Upper lobe of right lung (tissue), 1 donor: ENCODE measurements around the gene GDPD5. TPM values are rescaled to one million over a fixed set of nuclear protein-coding genes. Genes with fewer than 3 reads are reported as not detected.

Experiments
- ATAC-seq: fragments of 200-7000 bp; cut with Tn5 transposase; one replicate; pipeline ENCODE4 v1.9.1; 2020; ENCODE audit warnings: mild to moderate bottlenecking, moderate library complexity
- DNase-seq: peaks from one replicate; pipeline ENCODE4 v3.0.0-alpha.2; 2020
- H3K27ac ChIP-seq: fragments of 200-600 bp; one replicate; pipeline ENCODE4 v1.8.0; 2022
- H3K27me3 ChIP-seq: fragments of 200-600 bp; one replicate; pipeline ENCODE4 v1.8.0; 2022; ENCODE audit warnings: mild to moderate bottlenecking
- H3K36me3 ChIP-seq: fragments of 200-600 bp; one replicate; pipeline ENCODE4 v1.8.0; 2022
- H3K4me1 ChIP-seq: fragments of 200-600 bp; one replicate; pipeline ENCODE4 v1.8.0; 2022
- H3K4me3 ChIP-seq: fragments of 200-600 bp; one replicate; pipeline ENCODE4 v1.8.0; 2022; ENCODE audit warnings: mild to moderate bottlenecking
- H3K9me3 ChIP-seq: fragments of 200-600 bp; one replicate; pipeline ENCODE4 v1.8.0; 2022
- CTCF ChIP-seq: fragments of 200-600 bp; IDR thresholded peaks from one replicate; pipeline ENCODE4 v1.8.0; 2022; ENCODE audit warnings: antibody characterized with exemption
- intact Hi-C: fragments of 100-400 bp; cut with DNase I; formaldehyde crosslinking; loops from one replicate; pipeline ENCODE4 v1.11.0; 2022
- total RNA-seq: library from RNA; stranded (reverse); fragmentation: NEBNext Ultra II Directional; extraction: Animal tissue kit (Norgen Biotek cat#: 25700); gene quantifications from one replicate; pipeline ENCODE4 v1.2.1, GENCODE V29; 2021
- donor health status: DM: no; HTN: yes; CAD: no; lungs with severe emphysema.

GDPD5 gene
- total RNA-seq, 1 donor from 2014 or later = 19.3 TPM

DNA sequence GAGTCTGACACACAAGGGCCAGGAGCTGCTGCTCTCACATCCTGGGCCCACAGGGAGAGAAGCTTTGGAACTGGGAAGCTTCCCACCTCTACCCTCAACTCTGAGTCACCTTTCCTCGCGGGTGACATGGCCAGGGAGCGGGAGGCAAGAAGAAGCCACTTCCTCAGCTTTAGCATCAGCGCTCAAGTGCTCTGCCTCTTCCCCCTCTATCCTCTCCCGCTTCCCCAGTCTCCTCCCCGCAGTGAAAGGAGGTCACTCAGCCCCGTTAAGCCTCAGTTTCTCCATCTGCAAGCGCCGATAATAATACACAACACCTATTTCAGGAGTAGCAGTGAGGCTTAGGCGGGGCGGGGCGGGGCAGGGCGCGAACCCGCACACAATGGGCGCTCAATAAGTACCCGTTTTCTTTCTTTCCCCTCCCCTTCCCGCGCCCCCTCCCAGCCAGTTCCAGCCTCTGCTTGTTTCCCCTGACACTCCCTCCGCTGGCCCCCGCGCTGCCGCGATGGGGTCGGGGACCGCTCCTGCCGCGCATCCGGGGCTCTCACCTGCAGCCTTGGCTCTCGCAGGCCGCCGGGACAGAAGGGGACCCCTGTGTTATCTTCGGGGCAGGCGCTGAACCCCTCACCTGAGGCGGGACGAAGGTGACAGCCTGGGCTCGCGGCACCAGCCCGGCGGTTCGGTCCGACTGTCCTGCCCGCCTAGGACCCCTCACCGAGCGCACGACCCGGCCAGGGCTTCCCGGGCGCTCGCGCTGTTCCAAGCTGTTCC lies 892 bp downstream of the GDPD5 start:
- H3K9me3 ChIP-seq = no peaks in the 10 kb centered on the region
- ATAC-seq = no peak
- no peak for TF ChIP-seq CTCF
- H3K27me3 ChIP-seq = no peaks in the 10 kb centered on the region
- no peaks in the 10 kb centered on the region for H3K36me3 ChIP-seq
- no peak overlapping the region for H3K27ac ChIP-seq
- intact Hi-C loops = no loop called here
- peaks cover 17% of the 10 kb centered on the region for H3K4me1 ChIP-seq
- no peak for DNase-seq
- H3K4me3 ChIP-seq = peak overlapping the region; percentile 76

- Histone ChIP-seq H3K27ac (no peak overlapping the region), H3K4me3 (peak overlapping the region; percentile 76), H3K27me3 (no peaks in the 10 kb centered on the region), H3K9me3 (no peaks in the 10 kb centered on the region), H3K4me1 (peaks cover 17% of the 10 kb centered on the region), H3K36me3 (no peaks in the 10 kb centered on the region)
- ATAC-seq (no peak), DNase-seq (no peak)
- intact Hi-C loops = no loop called here
- no peak for TF ChIP-seq CTCF
Measured at GRCh38 chr11:75523811-75524664, 1.7 kb downstream of the GDPD5 start.

DNA sequence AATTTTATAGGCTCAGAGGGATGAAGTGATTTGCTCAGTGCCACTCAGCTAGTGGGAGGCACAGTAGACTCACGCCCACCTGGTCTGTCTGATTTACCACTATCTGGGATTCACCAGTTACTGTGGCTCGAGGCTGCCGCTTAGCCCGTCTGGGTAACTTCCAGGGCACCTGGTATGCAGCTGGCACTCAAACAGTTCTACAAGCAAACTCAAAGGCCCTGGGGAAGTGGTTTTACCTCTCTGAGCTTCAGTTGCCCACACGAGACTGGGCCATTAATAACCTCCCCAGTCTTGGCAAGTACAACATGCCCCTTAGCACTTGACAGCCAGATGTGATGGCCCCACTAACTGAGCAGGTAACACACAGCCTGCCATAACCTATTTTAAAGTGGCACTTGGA lies 2.6 kb downstream of the GDPD5 start:
- no peaks in the 10 kb centered on the region for H3K9me3 ChIP-seq
- no peaks in the 10 kb centered on the region for H3K36me3 ChIP-seq
- intact Hi-C loops = no loop called here
- H3K4me3 ChIP-seq = no peak overlapping the region
- H3K4me1 ChIP-seq = peaks cover 17% of the 10 kb centered on the region
- no peaks in the 10 kb centered on the region for H3K27me3 ChIP-seq
- DNase-seq (no peak), ATAC-seq (no peak)
- H3K27ac ChIP-seq = no peak overlapping the region
- no peak for TF ChIP-seq CTCF

DNA sequence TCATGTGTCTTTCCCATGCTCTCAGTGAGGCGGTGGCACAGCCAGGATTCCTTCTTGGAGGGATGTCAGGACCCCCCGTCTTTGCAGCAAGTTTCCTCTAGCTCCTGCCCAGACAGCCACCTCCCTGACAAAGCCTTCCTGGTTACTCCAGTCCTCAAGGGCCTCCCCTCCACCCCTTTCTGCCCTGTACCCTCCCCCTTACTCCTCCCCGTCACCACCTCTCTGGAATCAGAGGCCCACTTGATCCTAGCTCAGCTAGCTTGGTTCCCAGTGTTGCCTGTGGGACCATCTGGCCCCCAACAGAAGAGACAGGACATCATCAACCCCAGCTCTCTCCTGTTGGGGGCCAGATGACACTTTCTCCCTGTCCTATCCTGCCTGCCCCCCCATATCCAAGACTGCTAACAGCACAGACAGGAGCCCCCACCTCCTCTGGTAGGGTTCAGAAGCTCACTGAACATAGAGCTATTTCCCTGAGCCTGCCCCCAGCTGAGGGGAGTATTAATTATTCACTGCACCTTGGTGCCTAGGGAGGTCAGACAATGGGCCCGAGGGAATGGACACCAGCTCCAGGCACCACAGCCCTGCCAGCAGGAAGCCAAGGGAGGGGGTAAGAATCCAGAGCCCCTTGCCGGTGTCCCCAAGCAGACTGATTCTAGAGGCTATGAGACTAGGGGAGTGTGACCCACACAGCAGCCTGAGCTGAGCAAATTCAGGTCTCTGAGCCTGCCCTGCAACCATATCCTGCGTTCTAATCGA lies 3.3 kb downstream of the GDPD5 start:
- intact Hi-C loops = no loop called here
- Histone ChIP-seq H3K4me1 (peaks cover 17% of the 10 kb centered on the region), H3K27ac (no peak overlapping the region), H3K27me3 (no peaks in the 10 kb centered on the region), H3K9me3 (no peaks in the 10 kb centered on the region), H3K36me3 (no peaks in the 10 kb centered on the region), H3K4me3 (no peak overlapping the region)
- no peak for ATAC-seq
- no peak for TF ChIP-seq CTCF
- DNase-seq = no peak

DNA sequence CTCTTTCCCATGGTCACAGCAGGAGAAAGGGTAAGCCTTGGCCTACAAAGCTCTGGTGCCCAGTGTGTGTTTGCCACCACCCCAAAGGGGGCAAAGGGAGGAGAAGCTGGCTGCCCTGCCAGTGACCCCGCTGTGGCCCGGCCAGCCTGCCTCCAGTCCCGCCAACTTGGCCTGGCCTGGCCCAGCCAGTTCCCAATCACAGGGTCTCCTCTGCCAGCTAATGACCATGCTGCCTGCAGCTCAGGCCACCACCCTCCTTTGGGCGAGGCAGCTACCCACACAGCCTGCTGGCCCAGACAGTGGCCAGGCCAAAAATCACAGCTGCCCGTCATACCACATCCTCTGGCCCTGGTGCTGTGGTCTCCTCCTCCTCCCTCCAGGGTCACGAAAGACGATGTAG lies 5.1 kb downstream of the GDPD5 start:
- no peak for ATAC-seq
- DNase-seq = no peak
- intact Hi-C loops = no loop called here
- no peak overlapping the region for H3K27ac ChIP-seq
- H3K4me1 ChIP-seq = peaks cover 13% of the 10 kb centered on the region
- no peaks in the 10 kb centered on the region for H3K9me3 ChIP-seq
- TF ChIP-seq CTCF = no peak
- H3K36me3 ChIP-seq = no peaks in the 10 kb centered on the region
- H3K27me3 ChIP-seq = no peaks in the 10 kb centered on the region
- no peak overlapping the region for H3K4me3 ChIP-seq
